CD14-positive monocyte (primary cell): ENCODE results near the gene TAC1. TPM values are rescaled to one million over a fixed set of nuclear protein-coding genes. Genes with fewer than 3 reads are reported as not detected.
"Not testable (repeated sequence)": the region's sequence is repeated elsewhere in the genome, so short reads cannot be mapped to it uniquely, and the experiment has no call there.

Source experiments
- DNase-seq, 3 donors: peaks; one replicate each; pipeline ENCODE4 v3.0.0-alpha.2; 2011 to 2022
- H2AFZ ChIP-seq: 2 replicates; pipeline ENCODE4 v1.6.0; 2012; ENCODE audit warnings: mild to moderate bottlenecking, low read depth, low read length, inconsistent platforms; ENCODE audit not compliant: insufficient read depth, poor library complexity, severe bottlenecking
- H3K27ac ChIP-seq, 2 donors: 1 replicate in 1 of 2; 2 replicates in 1 of 2; pipeline ENCODE4 v1.5.1; 2012 to 2013; ENCODE audit warnings: low read length in 2 of 2, control low read depth in 1 of 2, inconsistent platforms in 1 of 2, low read depth in 1 of 2, mild to moderate bottlenecking in 1 of 2
- H3K27me3 ChIP-seq, 2 donors: one replicate each; pipeline versions ENCODE4 v1.6.0 to v1.6.1; 2011 to 2013; ENCODE audit warnings: low read length in 2 of 2; ENCODE audit not compliant: control insufficient read depth in 2 of 2, insufficient read depth in 2 of 2
- H3K36me3 ChIP-seq, 2 donors: replicated peaks in 1 of 2; 1 replicate in 1 of 2; 2 replicates in 1 of 2; pipeline versions ENCODE4 v1.5.1 to v1.6.1; 2012 to 2013; ENCODE audit warnings: low read length in 2 of 2, control low read depth in 1 of 2, inconsistent platforms in 1 of 2, mild to moderate bottlenecking in 1 of 2; ENCODE audit not compliant: insufficient read depth in 2 of 2, control insufficient read depth in 1 of 2
- H3K4me1 ChIP-seq, 2 donors: 1 replicate in 1 of 2; 2 replicates in 1 of 2; pipeline versions ENCODE4 v1.5.1 to v1.6.1; 2012 to 2013; ENCODE audit warnings: low read length in 2 of 2, control low read depth in 1 of 2, inconsistent platforms in 1 of 2, mild to moderate bottlenecking in 1 of 2, moderate library complexity in 1 of 2; ENCODE audit not compliant: insufficient read depth in 2 of 2, control insufficient read depth in 1 of 2
- H3K4me2 ChIP-seq: replicated peaks from 2 replicates; pipeline ENCODE3; 2012; ENCODE audit warnings: low read length, moderate library complexity, mild to moderate bottlenecking; ENCODE audit not compliant: poor library complexity, severe bottlenecking; ENCODE audit errors: extremely low read depth
- H3K4me3 ChIP-seq, 3 experiments: fragments of 200-600 bp in 1 of 3; sonication (generic) in 1 of 3; replicated peaks in 1 of 3; 1 replicate in 2 of 3; 2 replicates in 1 of 3; pipeline ENCODE4 v1.5.1; 2011 to 2013; ENCODE audit warnings: low read length in 3 of 3, mild to moderate bottlenecking in 3 of 3, control low read depth in 2 of 3, low read depth in 2 of 3, inconsistent platforms in 1 of 3, moderate library complexity in 1 of 3
- H3K79me2 ChIP-seq: 2 replicates; pipeline ENCODE4 v1.6.0; 2012; ENCODE audit warnings: mild to moderate bottlenecking, control low read depth, inconsistent platforms, low read length, moderate library complexity; ENCODE audit not compliant: insufficient read depth
- H3K9ac ChIP-seq: 2 replicates; pipeline ENCODE4 v1.6.0; 2017; ENCODE audit warnings: low read length, mild to moderate bottlenecking; ENCODE audit not compliant: insufficient read depth, poor library complexity, severe bottlenecking
- H3K9me3 ChIP-seq, 2 donors: replicated peaks in 1 of 2; 1 replicate in 1 of 2; 2 replicates in 1 of 2; pipeline versions ENCODE4 v1.5.1 to v1.6.1; 2012 to 2013; ENCODE audit warnings: low read length in 2 of 2, control low read depth in 1 of 2; ENCODE audit not compliant: control insufficient read depth in 1 of 2, insufficient read depth in 1 of 2
- H4K20me1 ChIP-seq: 2 replicates; pipeline ENCODE4 v1.6.0; 2012; ENCODE audit warnings: mild to moderate bottlenecking, low read length, control low read depth, moderate library complexity; ENCODE audit not compliant: insufficient read depth
- H3K27ac Mint-ChIP-seq, 7 donors: one replicate each; pipeline ENCODE4 v1.8.0; 2020; ENCODE audit warnings: mild to moderate bottlenecking in 7 of 7, mixed read lengths in 7 of 7, moderate library complexity in 6 of 7, inconsistent platforms in 2 of 7
- H3K27me3 Mint-ChIP-seq, 3 donors: one replicate each; pipeline ENCODE4 v1.8.0; 2021 to 2022; ENCODE audit warnings: low read depth in 3 of 3, mild to moderate bottlenecking in 3 of 3, mixed read lengths in 3 of 3, moderate library complexity in 3 of 3, inconsistent platforms in 1 of 3
- H3K36me3 Mint-ChIP-seq, 2 donors: one replicate each; pipeline ENCODE4 v1.8.0; 2020; ENCODE audit warnings: mixed read lengths in 2 of 2, inconsistent platforms in 1 of 2, mild to moderate bottlenecking in 1 of 2
- H3K4me1 Mint-ChIP-seq: one replicate; pipeline ENCODE4 v1.8.0; 2020; ENCODE audit warnings: mild to moderate bottlenecking, mixed read lengths
- H3K4me3 Mint-ChIP-seq, 2 donors: one replicate each; pipeline ENCODE4 v1.8.0; 2020; ENCODE audit warnings: mild to moderate bottlenecking in 2 of 2, mixed read lengths in 2 of 2, moderate library complexity in 1 of 2
- H3K9me3 Mint-ChIP-seq, 7 donors: one replicate each; pipeline ENCODE4 v1.8.0; 2020 to 2022; ENCODE audit warnings: mixed read lengths in 7 of 7, mild to moderate bottlenecking in 6 of 7, moderate library complexity in 6 of 7, inconsistent platforms in 2 of 7
- CTCF ChIP-seq: fragments of 200-600 bp; IDR thresholded peaks from one replicate; pipeline ENCODE4 v1.8.0; 2022; ENCODE audit warnings: antibody characterized with exemption, mild to moderate bottlenecking
- WGBS: methylation state at CpG from one replicate; pipeline ENCODE4 v1.1.5; 2013; ENCODE audit warnings: missing lambda C conversion rate; ENCODE audit not compliant: insufficient coverage; 5-methylcytosine and 5-hydroxymethylcytosine counted together
- intact Hi-C, 2 donors: fragments of 100-400 bp; cut with micrococcal nuclease; formaldehyde crosslinking; loops; one replicate each; pipeline versions ENCODE4 v1.15.0 to v1.15.1; 2023
- polyA plus RNA-seq, 3 donors: library from polyadenylated mRNA; depleted of rRNA in 1 of 3; unstranded in 2 of 3; stranded (reverse) in 1 of 3; fragments of 300-500 nt in 2 of 3; fragments of >200 nt in 1 of 3; fragmentation: Illumina TruSeq in 2 of 3; gene quantifications; 1 replicate in 2 of 3; 2 replicates in 1 of 3; pipeline ENCODE4 v1.2.3, GENCODE V29; 2012 to 2021

Gene TAC1
- polyA plus RNA-seq, 3 donors: not detected

DNA sequence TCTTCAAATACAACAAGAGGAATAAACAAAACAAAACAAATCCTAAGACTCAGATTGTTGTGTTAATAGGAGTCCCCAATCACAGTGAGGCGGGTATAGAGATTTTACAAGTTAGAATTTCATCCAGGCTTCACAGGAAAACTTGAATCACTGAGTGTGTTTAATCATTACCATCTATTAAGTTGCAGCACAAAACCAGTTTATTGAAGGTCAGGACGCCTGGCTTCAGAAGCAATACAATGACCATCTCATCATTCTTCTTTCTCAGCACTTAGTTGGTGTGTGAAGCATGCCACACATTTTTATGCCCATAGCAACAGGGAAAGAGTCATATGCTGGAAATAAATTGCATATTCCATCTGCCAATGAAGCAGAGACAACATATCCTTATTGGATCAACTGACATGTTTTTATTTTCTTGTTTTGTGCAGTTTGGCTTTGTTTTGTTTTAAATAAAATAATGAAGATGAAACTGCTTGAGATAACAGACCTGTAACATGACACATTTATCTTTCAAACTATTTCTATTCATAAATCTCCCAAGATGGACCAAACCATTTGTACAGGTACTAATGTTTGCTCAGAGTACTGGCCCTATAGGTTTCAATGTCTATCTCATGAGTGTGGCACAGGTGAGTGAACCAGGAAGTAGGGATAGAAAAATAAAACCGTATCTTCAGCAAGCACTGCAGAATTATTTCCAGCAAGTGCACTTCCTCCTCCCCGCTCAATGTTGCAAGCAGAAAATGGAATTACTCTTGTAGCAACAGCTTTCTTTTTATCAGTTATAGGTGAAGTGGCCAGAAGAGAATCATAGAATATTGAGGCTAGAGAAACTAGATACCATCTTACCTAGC, 40.4 kb downstream of the TAC1 start:
- no CpG with 5 or more reads among the region's 4 CpGs for WGBS
- intact Hi-C loops: no loop called here
- no peak overlapping the region for H3K4me2 ChIP-seq

DNA sequence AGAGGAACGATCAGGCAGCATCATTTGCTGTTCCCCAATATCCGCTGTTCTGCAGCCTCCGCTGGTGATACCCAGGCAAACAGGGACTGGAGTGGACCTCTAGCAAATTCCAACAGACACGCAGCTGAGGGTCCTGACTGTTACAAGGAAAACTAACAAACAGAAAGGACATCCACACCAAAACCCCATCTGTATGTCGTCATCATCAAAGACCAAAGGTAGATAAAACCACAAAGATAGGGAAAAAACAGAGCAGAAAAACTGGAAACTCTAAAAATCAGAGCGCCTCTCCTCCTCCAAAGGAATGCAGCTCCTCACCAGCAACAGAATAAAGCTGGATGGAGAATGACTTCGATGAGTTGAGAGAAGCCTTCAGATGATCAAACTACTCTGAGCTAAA, 54.5 kb downstream of the TAC1 start:
- H3K27me3 ChIP-seq, H3K9ac ChIP-seq, H4K20me1 ChIP-seq, H3K36me3 ChIP-seq, H3K4me1 Mint-ChIP-seq, H3K4me2 ChIP-seq, H3K36me3 Mint-ChIP-seq, H3K27me3 Mint-ChIP-seq, H3K4me3 Mint-ChIP-seq, H3K79me2 ChIP-seq, H3K9me3 ChIP-seq, intact Hi-C loops, H3K4me3 ChIP-seq, H2AFZ ChIP-seq, H3K4me1 ChIP-seq, DNase-seq, H3K27ac Mint-ChIP-seq, H3K27ac ChIP-seq: not testable (repeated sequence)
- H3K9me3 Mint-ChIP-seq: peaks cover 10 to 24% (median 15%) of the 10 kb centered on the region in 7 donors
- 98% methylated on average over 4 of the region's 7 CpGs for WGBS

More for the DNA sequence above, 40.4 kb downstream of the TAC1 start:
- no peak overlapping the region for H3K27ac Mint-ChIP-seq
- peaks cover 0 to 4% (median 0%) of the 10 kb centered on the region in 3 donors for H3K27me3 Mint-ChIP-seq
- Histone ChIP-seq H3K27ac (no peak overlapping the region), H3K36me3 (no peaks in the 10 kb centered on the region), H3K9ac (no peak overlapping the region), H3K79me2 (no peaks in the 10 kb centered on the region), H3K4me1 (no peaks in the 10 kb centered on the region), H3K27me3 (no peaks in the 10 kb centered on the region), H2AFZ (no peak overlapping the region), H3K4me3 (no peak overlapping the region), H4K20me1 (no peaks in the 10 kb centered on the region), H3K9me3 (no peaks in the 10 kb centered on the region)
- H3K36me3 Mint-ChIP-seq: no peaks in the 10 kb centered on the region
- peaks cover 0 to 3% (median 0%) of the 10 kb centered on the region in 7 donors for H3K9me3 Mint-ChIP-seq
- H3K4me1 Mint-ChIP-seq: no peaks in the 10 kb centered on the region
- no peak for DNase-seq
- H3K4me3 Mint-ChIP-seq: no peak overlapping the region
- TF ChIP-seq CTCF: no peak

Other genes with a start within 250 kb of the TAC1 start
- 1 to 10 TPM in 2 of 3 donors, under 1 TPM in 1; 0.99 to 2.4 (median 2.3) TPM for gene ASNS, start 140.3 kb downstream of the TAC1 start, polyA plus RNA-seq